Kidney (tissue), 14 donors: ENCODE data around the gene GATD1. TPM values are rescaled to one million over a fixed set of nuclear protein-coding genes. Genes with fewer than 3 reads are reported as not detected.

Source experiments
- DNase-seq, 5 donors: peaks; one replicate each; pipeline ENCODE4 v3.0.0-alpha.2; 2013 to 2020
- FAIRE-seq: peaks from 2 replicates; lab custom pipeline; 2012; peaks lifted over from hg19 to GRCh38; lab: Jason Lieb, UNC
- H3K27ac ChIP-seq, 2 donors: one replicate each; pipeline ENCODE4 v1.7.0; 2013; ENCODE audit warnings: low read depth in 2 of 2, low read length in 2 of 2, inconsistent platforms in 1 of 2
- H3K27me3 ChIP-seq: one replicate; pipeline ENCODE4 v1.7.1; 2013; ENCODE audit warnings: low read length, inconsistent platforms; ENCODE audit not compliant: control insufficient read depth, insufficient read depth
- H3K36me3 ChIP-seq, 3 donors: one replicate each; pipeline versions ENCODE4 v1.7.0 to v1.7.1; 2013; ENCODE audit warnings: low read length in 3 of 3, control low read depth in 1 of 3, inconsistent platforms in 1 of 3; ENCODE audit not compliant: insufficient read depth in 3 of 3, control insufficient read depth in 2 of 3
- H3K4me1 ChIP-seq, 3 donors: one replicate each; pipeline versions ENCODE4 v1.7.0 to v1.7.1; 2013; ENCODE audit warnings: low read length in 3 of 3, inconsistent platforms in 1 of 3, low read depth in 1 of 3; ENCODE audit not compliant: control insufficient read depth in 2 of 3, insufficient read depth in 2 of 3
- H3K4me3 ChIP-seq, 3 donors: one replicate each; pipeline versions ENCODE4 v1.7.0 to v1.8.1; 2013; ENCODE audit warnings: low read length in 3 of 3, control low read depth in 1 of 3, inconsistent platforms in 1 of 3
- H3K9ac ChIP-seq, 3 donors: one replicate each; pipeline versions ENCODE4 v1.7.0 to v1.7.1; 2013; ENCODE audit warnings: low read length in 3 of 3, control low read depth in 1 of 3, inconsistent platforms in 1 of 3
- H3K9me3 ChIP-seq, 3 donors: one replicate each; pipeline versions ENCODE4 v1.7.0 to v1.7.1; 2013; ENCODE audit warnings: low read length in 3 of 3, control low read depth in 1 of 3, inconsistent platforms in 1 of 3; ENCODE audit not compliant: control insufficient read depth in 2 of 3, insufficient read depth in 1 of 3
- CTCF ChIP-seq: IDR thresholded peaks from 3 replicates; pipeline ENCODE4 v1.5.1; 2012; ENCODE audit warnings: mild to moderate bottlenecking, moderate library complexity, borderline replicate concordance; ENCODE audit not compliant: insufficient read depth; ENCODE audit errors: extremely low read depth
- intact Hi-C: fragments of 100-400 bp; cut with DNase I; formaldehyde crosslinking; loops from one replicate; pipeline ENCODE4 v1.11.1; 2022
- polyA plus RNA-seq: library from polyadenylated mRNA; stranded (reverse); fragments of 350-450 nt; fragmentation: Illumina TruSeq; extraction: RNeasy Lipid Tissue Mini Kit (QIAGEN cat#74804); gene quantifications from one replicate; pipeline ENCODE4 v1.2.3, GENCODE V29; 2014; ENCODE audit warnings: low read depth, low replicate concordance; ENCODE audit not compliant: insufficient read depth
- total RNA-seq: library from RNA; stranded (reverse); fragmentation: NEBNext Ultra II Directional; extraction: Animal tissue kit (Norgen Biotek cat#: 25700); gene quantifications from one replicate; pipeline ENCODE4 v1.2.1, GENCODE V29; 2021
- donor health status: control.
- donor health status: control.
- donor health status: control.
- donor health status: control.
- donor health status: control.
- donor health status: DM: yes; HTN: yes; CAD: no.
- donor health status: Normal renal cell carcinoma (clear cell type).

GATD1 gene
- total and polyA plus RNA-seq, 2 donors from 2014 or later = 38.3 to 66.2 TPM

DNA sequence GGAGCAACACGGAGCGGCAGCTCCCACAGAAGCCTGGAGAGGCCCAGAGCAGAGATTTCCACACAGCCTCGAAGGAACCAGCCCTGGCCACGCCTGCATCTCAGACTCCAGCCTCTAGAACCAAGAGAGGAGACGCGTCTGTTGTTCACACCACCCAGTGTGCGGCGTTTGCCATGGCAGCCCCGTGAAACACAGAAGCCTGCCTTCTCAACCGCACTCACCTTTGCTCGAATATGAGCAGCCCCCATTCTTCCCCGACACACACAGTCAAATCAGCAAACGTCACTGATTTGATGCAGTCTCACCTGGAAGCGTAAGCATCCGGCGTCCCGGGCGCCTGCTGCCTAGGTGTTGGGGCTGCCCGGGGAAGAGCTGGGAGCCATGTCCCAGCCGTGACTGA is 44.2 kb downstream of the GATD1 start:
- DNase-seq (no peak), FAIRE-seq (no peak)
- no peak overlapping the region for H3K9ac ChIP-seq
- intact Hi-C loops = no loop called here
- no peaks in the 10 kb centered on the region for H3K4me1 ChIP-seq
- no peak overlapping the region for H3K4me3 ChIP-seq
- no peak overlapping the region for H3K27ac ChIP-seq
- TF ChIP-seq CTCF = no peak
- no peaks in the 10 kb centered on the region for H3K36me3 ChIP-seq
- H3K9me3 ChIP-seq = no peaks in the 10 kb centered on the region
- H3K27me3 ChIP-seq = no peaks in the 10 kb centered on the region

DNA sequence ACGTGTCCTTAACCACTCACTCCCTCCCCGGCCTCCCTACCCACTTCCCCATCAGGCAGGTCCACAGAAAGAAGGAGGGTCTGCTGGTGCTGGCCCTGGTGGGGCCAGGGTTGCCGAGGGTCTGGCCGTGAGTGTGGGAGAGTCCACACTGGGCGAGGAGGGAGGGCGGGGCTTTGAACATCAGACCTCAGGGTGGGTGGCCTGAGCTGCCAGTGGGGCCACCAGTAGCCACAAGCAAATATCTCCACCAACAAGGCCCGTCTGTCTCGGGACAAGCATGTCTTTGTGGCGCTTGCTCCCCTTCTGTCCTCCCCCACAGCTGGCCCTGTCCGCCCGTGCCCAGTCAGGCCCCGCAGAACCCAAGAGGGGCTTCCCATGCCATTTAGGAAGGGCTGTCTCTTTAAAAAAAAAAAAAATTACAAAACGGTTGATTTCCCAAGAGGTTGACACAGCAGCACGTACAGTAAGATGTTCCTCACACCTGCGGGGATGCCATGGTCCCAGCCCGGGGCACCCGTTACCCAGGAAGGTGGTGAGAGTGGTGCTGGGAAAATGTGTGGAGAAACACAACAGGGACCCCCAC is 47.7 kb downstream of the GATD1 start:
- no peak overlapping the region for H3K9ac ChIP-seq
- no peaks in the 10 kb centered on the region for H3K27me3 ChIP-seq
- intact Hi-C loops = loop anchor here (10.0 kb wide), 1 partner anchor 175 kb away; no protein-coding TSS in a partner anchor
- no peak for FAIRE-seq
- H3K4me1 ChIP-seq = peaks cover 0 to 5% (median 0%) of the 10 kb centered on the region in 3 donors
- DNase-seq = peak in 2 of 5 donors; percentile 50 to 75
- no peaks in the 10 kb centered on the region for H3K9me3 ChIP-seq
- H3K36me3 ChIP-seq = peaks cover 0 to 2% (median 0%) of the 10 kb centered on the region in 3 donors
- no peak overlapping the region for H3K4me3 ChIP-seq
- no peak overlapping the region for H3K27ac ChIP-seq
- TF ChIP-seq CTCF = no peak

DNA sequence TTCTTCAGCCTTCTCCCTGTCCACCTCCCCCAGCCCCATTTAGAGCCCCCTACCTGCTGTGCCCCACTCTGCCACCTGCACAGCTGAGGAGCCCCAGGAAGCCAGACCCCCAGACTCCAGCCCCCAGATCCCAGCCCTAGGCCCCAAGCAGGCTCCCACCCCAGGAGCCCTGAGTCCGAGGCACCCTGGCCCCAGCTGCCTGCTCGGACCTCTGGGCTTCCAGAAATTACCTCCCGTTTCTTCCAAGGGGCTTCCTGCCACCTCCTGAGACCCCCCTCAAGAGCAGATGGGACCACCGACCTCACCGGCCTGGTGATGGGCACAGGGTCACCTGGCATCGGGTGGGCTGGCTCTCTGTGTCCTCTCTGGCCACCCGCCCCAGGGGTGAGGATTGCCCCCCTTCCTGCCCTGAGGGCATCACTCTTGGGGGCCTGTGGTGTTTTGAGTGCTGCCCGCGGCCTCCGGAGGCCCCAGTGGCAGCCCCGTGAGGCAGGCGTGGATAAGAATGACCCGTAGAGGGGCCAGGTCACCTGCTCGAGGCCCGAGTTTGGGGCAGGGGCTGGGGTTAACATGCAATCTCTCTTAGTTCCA is 48.3 kb downstream of the GATD1 start:
- Histone ChIP-seq H3K4me3 (no peak overlapping the region), H3K4me1 (peaks cover 0 to 5% (median 0%) of the 10 kb centered on the region in 3 donors), H3K27me3 (no peaks in the 10 kb centered on the region), H3K27ac (no peak overlapping the region), H3K36me3 (peaks cover 0 to 5% (median 0%) of the 10 kb centered on the region in 3 donors), H3K9me3 (no peaks in the 10 kb centered on the region), H3K9ac (no peak overlapping the region)
- TF ChIP-seq CTCF = no peak
- DNase-seq = peak in 2 of 5 donors; percentile 43 to 71
- no peak for FAIRE-seq
- intact Hi-C loops = loop anchor here (10.0 kb wide), 1 partner anchor 174 kb away; no protein-coding TSS in a partner anchor
